H1 (cell line): Measurements from ENCODE around the gene PTPN12. TPM values are rescaled to one million over a fixed set of nuclear protein-coding genes. Genes with fewer than 3 reads are reported as not detected.

Experiments used
- CBX5 ChIP-seq: fragments of 300-800, 300-1000 bp; sonication (generic); IDR thresholded peaks from 2 replicates; pipeline ENCODE4 v1.7.1; 2016; ENCODE audit warnings: antibody characterized with exemption, low read length, low read depth
- CBX8 ChIP-seq: fragments of 300-800, 300-1000 bp; sonication (generic); IDR thresholded peaks from 2 replicates; pipeline ENCODE4 v1.7.1; 2016; ENCODE audit warnings: low read depth, low read length, borderline replicate concordance
- CHD7 ChIP-seq: fragments of 300-600 bp; sonication (generic); IDR thresholded peaks from 2 replicates; pipeline ENCODE4 v1.7.1; 2012; ENCODE audit warnings: low read length, moderate library complexity, mild to moderate bottlenecking, inconsistent platforms; ENCODE audit not compliant: insufficient replicate concordance
- CTCF ChIP-seq, 3 experiments: IDR thresholded peaks; 1 replicate in 2 of 3; 2 replicates in 1 of 3; pipeline versions ENCODE4 v1.5.1 to v1.6.1; 2011; ENCODE audit warnings: low read length in 3 of 3, mild to moderate bottlenecking in 3 of 3, inconsistent platforms in 2 of 3, low read depth in 1 of 3, moderate library complexity in 1 of 3; ENCODE audit not compliant: insufficient read depth in 1 of 3; ENCODE audit errors: control extremely low read depth in 1 of 3
- KDM5A ChIP-seq: fragments of 200-600 bp; IDR thresholded peaks from 2 replicates; pipeline ENCODE4 v1.7.1; 2012; ENCODE audit warnings: mild to moderate bottlenecking, low read length, inconsistent platforms, mixed read lengths
- NANOG ChIP-seq: IDR thresholded peaks from 2 replicates; pipeline ENCODE4 v1.6.1; 2011; ENCODE audit warnings: low read length, low read depth, mild to moderate bottlenecking, inconsistent platforms; ENCODE audit not compliant: insufficient read depth, poor library complexity, severe bottlenecking
- SP1 ChIP-seq: IDR thresholded peaks from 2 replicates; pipeline ENCODE4 v1.6.1; 2011; ENCODE audit warnings: low read depth, low read length
- SRF ChIP-seq: IDR thresholded peaks from 2 replicates; pipeline ENCODE4 v1.6.1; 2011; ENCODE audit warnings: mild to moderate bottlenecking, low read depth, low read length, moderate library complexity
- SUZ12 ChIP-seq: fragments of 200-600 bp; sonication (generic); IDR thresholded peaks from 2 replicates; pipeline ENCODE4 v1.6.1; 2012; ENCODE audit warnings: mild to moderate bottlenecking, inconsistent platforms, low read length, moderate library complexity, mixed read lengths
- TCF12 ChIP-seq: IDR thresholded peaks from 2 replicates; pipeline ENCODE4 v1.6.1; 2011; ENCODE audit warnings: low read depth, mild to moderate bottlenecking, low read length
- polyA plus RNA-seq, 7 experiments: library from polyadenylated mRNA; depleted of rRNA in 3 of 7; stranded (reverse) in 5 of 7; unstranded in 2 of 7; fragments of >200 nt in 5 of 7; fragments of 200-250 nt in 2 of 7; gene quantifications; 1 replicate in 5 of 7; 2 replicates in 1 of 7; 4 replicates in 1 of 7; pipeline versions ENCODE4 v1.2.1 to v1.2.3, GENCODE V29; 2011 to 2013; ENCODE audit warnings: missing spikeins in 2 of 7, mixed read lengths in 2 of 7
- total RNA-seq: library from RNA; stranded (reverse); fragmentation: NEBNext Ultra II Directional; extraction: Animal tissue kit (Norgen Biotek cat#: 25700); gene quantifications from 2 replicates; pipeline ENCODE4 v1.2.1, GENCODE V29; 2021

Gene PTPN12
- total and polyA plus RNA-seq, 2 of the 8 experiments (the other 6 are each of a cell fraction or from before 2014, with no cell fraction given): 39.7 to 132 TPM

DNA sequence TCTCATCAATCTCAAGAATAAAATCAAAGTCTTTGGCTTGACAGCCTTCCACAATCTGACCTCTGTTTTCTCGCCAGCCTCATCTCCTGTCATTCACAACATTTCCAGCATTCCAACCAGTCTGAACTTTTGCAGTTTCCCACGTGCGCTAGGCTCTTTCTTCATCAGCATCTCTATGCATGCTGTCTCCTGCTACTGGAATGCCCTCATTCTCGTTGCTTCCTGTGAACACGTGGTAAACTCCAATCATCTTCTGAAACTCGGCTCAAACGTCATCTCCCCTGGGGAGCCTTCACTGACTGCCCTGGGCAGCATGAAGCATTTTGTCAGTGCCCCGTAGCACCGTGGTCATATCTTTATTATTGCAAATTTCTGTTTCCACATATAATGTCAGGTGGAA is 146.9 kb downstream of the PTPN12 start (continued):
- TF ChIP-seq CHD7: no peak
- TF ChIP-seq CTCF (IDR thresholded peaks at IDR 0.05; ENCODE audit: control extremely low read depth in 1 of 3, insufficient read depth in 1 of 3, low read depth in 1 of 3, low read length in 3 of 3): no peak
- no peak for TF ChIP-seq CBX8
- no peak for TF ChIP-seq SRF
- no peak for TF ChIP-seq NANOG
- TF ChIP-seq TCF12: no peak
- no peak for TF ChIP-seq SUZ12
- TF ChIP-seq KDM5A: no peak
- no peak for TF ChIP-seq CBX5
- no peak for TF ChIP-seq SP1
